ENCODE data around the gene TAAR1. TPM values are rescaled to one million over a fixed set of nuclear protein-coding genes. Genes with fewer than 3 reads are reported as not detected.
"Not testable (repeated sequence)": the region's sequence is repeated elsewhere in the genome, so short reads cannot be mapped to it uniquely, and the experiment has no call there.

The TAAR1 gene
- total and polyA plus RNA-seq, 7 donors: not detected

DNA sequence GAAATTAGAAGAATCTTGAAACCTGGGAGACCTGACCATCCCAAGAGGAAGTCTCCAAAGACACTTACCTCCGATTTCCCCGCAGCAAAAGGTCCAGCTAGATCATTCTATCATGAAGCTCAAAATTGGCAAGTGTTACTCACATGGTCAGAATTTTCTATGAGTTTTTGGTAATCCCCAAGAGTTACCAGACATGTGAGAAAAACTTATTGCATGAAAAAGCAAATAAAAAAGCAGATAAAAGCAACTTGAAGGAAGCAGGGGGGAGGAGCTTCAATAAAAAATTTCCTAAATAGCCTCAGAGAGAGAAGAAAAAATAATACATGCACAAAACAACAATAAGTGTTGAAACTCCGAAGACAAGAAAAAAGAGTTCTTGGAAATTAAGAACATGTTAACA lies 27.5 kb upstream of the TAAR1 start:
- Histone ChIP-seq H3K4me3 (no peak overlapping the region), H3K27me3 (no peaks in the 10 kb centered on the region), H3K9me3 (no peaks in the 10 kb centered on the region), H3K27ac (no peak overlapping the region), H3K36me3 (no peaks in the 10 kb centered on the region), H3K4me1 (no peaks in the 10 kb centered on the region)
- DNase-seq: no peak
- 86 to 94% methylated on average over 3 of the region's 3 CpGs for WGBS, 2 donors
- TF ChIP-seq POLR2A (IDR thresholded peaks at IDR 0.05): no peak
- TF ChIP-seq POLR2AphosphoS5 (IDR thresholded peaks at IDR 0.05): no peak
- TF ChIP-seq EP300 (IDR thresholded peaks at IDR 0.05): no peak
- TF ChIP-seq, protein P1, sequence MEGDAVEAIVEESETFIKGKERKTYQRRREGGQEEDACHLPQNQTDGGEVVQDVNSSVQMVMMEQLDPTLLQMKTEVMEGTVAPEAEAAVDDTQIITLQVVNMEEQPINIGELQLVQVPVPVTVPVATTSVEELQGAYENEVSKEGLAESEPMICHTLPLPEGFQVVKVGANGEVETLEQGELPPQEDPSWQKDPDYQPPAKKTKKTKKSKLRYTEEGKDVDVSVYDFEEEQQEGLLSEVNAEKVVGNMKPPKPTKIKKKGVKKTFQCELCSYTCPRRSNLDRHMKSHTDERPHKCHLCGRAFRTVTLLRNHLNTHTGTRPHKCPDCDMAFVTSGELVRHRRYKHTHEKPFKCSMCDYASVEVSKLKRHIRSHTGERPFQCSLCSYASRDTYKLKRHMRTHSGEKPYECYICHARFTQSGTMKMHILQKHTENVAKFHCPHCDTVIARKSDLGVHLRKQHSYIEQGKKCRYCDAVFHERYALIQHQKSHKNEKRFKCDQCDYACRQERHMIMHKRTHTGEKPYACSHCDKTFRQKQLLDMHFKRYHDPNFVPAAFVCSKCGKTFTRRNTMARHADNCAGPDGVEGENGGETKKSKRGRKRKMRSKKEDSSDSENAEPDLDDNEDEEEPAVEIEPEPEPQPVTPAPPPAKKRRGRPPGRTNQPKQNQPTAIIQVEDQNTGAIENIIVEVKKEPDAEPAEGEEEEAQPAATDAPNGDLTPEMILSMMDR (IDR thresholded peaks at IDR 0.05): no peak
- intact Hi-C loops (cut with DNase I): no loop called here

DNA sequence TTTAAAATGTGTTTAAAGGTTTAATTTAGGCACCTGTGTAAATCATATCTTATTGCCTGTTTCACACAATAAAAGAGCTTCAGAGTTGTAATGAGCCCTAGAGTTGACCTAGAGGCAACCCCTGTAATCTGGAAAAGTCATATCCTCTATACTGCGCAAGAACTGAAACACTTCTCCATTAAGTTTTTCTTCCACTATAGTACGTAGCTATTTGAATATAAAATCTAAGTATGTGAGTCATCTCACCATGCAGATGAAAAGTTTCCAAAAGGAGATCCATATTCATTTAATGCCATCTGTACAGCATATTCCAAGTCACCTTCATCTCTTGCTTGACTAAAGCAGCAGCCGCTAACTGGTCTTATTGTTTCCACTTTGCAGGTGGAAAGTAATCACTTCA lies 26.0 kb upstream of the TAAR1 start:
- no peaks in the 10 kb centered on the region for H3K4me1 ChIP-seq
- TF ChIP-seq EP300 (IDR thresholded peaks at IDR 0.05) (no peak), POLR2A (IDR thresholded peaks at IDR 0.05) (no peak), POLR2AphosphoS5 (IDR thresholded peaks at IDR 0.05) (no peak)
- TF ChIP-seq, protein P1 (IDR thresholded peaks at IDR 0.05): no peak
- no peaks in the 10 kb centered on the region for H3K27me3 ChIP-seq
- no peaks in the 10 kb centered on the region for H3K9me3 ChIP-seq
- H3K36me3 ChIP-seq: no peaks in the 10 kb centered on the region
- 87 to 88% methylated on average over 3 of the region's 3 CpGs for WGBS, 2 donors
- intact Hi-C loops (cut with DNase I): no loop called here
- no peak for DNase-seq
- H3K4me3 ChIP-seq: no peak overlapping the region
- H3K27ac ChIP-seq: no peak overlapping the region

DNA sequence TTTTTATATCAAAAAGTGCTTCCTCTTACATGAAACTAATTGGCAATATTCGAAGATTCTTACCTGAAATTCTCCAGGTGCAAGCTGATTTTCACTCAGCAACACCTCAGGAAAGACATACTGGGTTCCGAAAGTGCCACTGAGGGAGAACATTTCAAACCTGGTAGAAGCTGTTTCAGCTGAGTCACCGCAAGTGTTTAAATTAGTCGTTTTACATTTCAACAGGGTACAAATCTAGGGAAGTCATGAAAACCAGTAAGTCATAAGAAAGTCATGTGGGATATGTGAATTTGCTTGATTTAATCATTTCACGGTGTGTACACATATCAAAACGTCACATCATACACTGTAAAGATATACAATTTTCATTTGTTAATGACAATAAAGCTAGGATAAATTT lies 25.3 kb upstream of the TAAR1 start:
- no peak for DNase-seq
- WGBS, 2 donors: 76 to 86% methylated on average over 6 of the region's 6 CpGs
- Histone ChIP-seq H3K9me3 (no peaks in the 10 kb centered on the region), H3K27ac (no peak overlapping the region), H3K36me3 (no peaks in the 10 kb centered on the region), H3K4me1 (no peaks in the 10 kb centered on the region), H3K4me3 (no peak overlapping the region), H3K27me3 (no peaks in the 10 kb centered on the region)
- TF ChIP-seq POLR2A (IDR thresholded peaks at IDR 0.05) (no peak), POLR2AphosphoS5 (IDR thresholded peaks at IDR 0.05) (no peak), EP300 (IDR thresholded peaks at IDR 0.05) (no peak)
- TF ChIP-seq, protein P1 (IDR thresholded peaks at IDR 0.05): no peak
- intact Hi-C loops (cut with DNase I): no loop called here

GRCh38 chr6:132683543-132683942 lies 24.6 kb upstream of the TAAR1 start:
- H3K27ac ChIP-seq: no peak overlapping the region
- TF ChIP-seq POLR2A (IDR thresholded peaks at IDR 0.05): no peak
- no peak for TF ChIP-seq EP300 (IDR thresholded peaks at IDR 0.05)
- TF ChIP-seq, protein P1 (IDR thresholded peaks at IDR 0.05): no peak
- TF ChIP-seq POLR2AphosphoS5 (IDR thresholded peaks at IDR 0.05): no peak
- H3K4me3 ChIP-seq: no peak overlapping the region
- no peaks in the 10 kb centered on the region for H3K4me1 ChIP-seq
- WGBS, 2 donors: 71 to 83% methylated on average over 6 of the region's 6 CpGs
- intact Hi-C loops (cut with DNase I): no loop called here
- DNase-seq: no peak
- no peaks in the 10 kb centered on the region for H3K36me3 ChIP-seq
- no peaks in the 10 kb centered on the region for H3K9me3 ChIP-seq
- no peaks in the 10 kb centered on the region for H3K27me3 ChIP-seq

GRCh38 chr6:132679094-132679493 lies 20.1 kb upstream of the TAAR1 start:
- H3K27me3 ChIP-seq; DNase-seq; H3K36me3 ChIP-seq; H3K9me3 ChIP-seq; H3K27ac ChIP-seq; H3K4me3 ChIP-seq; H3K4me1 ChIP-seq; intact Hi-C loops (cut with DNase I): not testable (repeated sequence)

All from sigmoid colon (tissue), 7 donors.